HG03439 (cell line): ENCODE results near the gene MACF1.
"Not testable (repeated sequence)": the region's sequence is repeated elsewhere in the genome, so short reads cannot be mapped to it uniquely, and the experiment has no call there.

Source experiments
- ATAC-seq: cut with Tn5 transposase; IDR thresholded peaks from one replicate; pipeline ENCODE4 v1.9.1; 2021; ENCODE audit warnings: mild to moderate bottlenecking, moderate library complexity; ENCODE audit not compliant: unreplicated experiment

MACF1 gene

DNA sequence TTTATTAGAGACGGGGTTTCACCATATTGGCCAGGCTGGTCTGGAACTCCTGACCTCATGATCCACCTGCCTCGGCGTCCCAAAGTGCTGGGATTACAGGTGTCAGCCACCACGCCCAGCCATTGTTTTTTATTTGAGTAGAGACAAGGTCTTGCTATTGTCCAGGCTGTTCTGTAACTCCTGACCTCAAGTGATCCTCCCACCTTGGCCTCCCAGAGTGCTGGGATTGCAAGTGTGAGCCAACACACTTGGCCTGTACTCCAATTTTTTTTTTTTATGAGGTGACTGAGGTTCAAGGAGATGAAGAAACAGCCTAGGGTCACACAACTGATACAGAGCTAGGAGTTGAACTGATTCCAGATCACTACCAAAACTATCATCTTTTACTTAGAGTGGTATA lies 245.5 kb downstream of the MACF1 start:
- not testable (repeated sequence) for ATAC-seq

DNA sequence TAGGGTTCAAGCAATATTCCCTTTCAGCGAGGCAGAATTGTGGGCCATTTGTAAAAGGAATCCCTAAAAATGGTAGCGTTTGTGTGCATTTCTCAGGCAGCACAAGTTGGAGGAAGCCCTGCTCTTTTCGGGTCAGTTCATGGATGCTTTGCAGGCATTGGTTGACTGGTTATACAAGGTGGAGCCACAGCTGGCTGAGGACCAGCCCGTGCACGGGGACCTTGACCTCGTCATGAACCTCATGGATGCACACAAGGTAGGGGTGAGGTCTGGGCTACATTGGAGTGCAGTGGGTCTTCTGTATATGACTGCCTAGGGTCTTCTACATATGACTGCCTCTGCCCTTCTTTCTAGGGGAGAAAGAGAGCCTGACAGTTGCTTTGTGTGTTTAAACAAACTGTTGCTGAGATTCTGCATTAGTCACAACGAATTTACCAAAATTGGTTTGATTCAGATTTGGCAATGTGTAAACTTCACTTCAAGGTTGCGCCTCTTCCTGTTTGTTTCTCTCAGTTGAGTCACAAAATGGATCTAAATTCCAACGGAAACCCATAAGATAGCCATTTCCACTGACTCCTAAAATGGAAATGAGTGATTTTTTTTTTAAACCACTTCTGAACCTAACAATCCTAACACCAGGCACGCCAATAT lies 246.6 kb downstream of the MACF1 start:
- no peak for ATAC-seq

DNA sequence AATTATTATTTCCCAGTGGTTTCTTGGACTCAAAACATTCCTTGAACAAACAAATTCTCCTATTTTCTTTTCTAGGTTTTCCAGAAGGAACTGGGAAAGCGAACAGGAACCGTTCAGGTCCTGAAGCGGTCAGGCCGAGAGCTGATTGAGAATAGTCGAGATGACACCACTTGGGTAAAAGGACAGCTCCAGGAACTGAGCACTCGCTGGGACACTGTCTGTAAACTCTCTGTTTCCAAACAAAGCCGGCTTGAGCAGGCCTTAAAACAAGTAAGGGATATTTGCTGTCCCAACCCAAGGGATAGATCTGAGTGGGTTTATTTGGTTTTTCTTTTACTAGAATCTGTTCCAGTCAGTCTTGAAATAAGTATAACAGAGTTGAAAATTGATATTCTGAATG lies 247.6 kb downstream of the MACF1 start:
- ATAC-seq = no peak

DNA sequence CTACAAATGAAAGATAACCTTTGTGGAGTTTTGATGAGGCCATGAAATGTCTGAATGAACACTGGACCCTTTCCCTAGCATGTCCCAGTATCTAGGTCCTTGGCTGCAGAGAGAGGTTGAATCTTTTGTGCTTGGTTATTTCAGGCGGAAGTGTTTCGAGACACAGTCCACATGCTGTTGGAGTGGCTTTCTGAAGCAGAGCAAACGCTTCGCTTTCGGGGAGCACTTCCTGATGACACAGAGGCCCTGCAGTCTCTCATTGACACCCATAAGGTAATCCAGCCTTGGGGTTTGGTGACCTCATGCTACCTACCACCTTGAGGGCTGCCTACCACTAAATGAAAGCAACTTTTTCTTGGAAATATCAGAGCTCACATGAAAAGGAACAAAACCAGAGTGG lies 248.0 kb downstream of the MACF1 start:
- ATAC-seq = no peak

DNA sequence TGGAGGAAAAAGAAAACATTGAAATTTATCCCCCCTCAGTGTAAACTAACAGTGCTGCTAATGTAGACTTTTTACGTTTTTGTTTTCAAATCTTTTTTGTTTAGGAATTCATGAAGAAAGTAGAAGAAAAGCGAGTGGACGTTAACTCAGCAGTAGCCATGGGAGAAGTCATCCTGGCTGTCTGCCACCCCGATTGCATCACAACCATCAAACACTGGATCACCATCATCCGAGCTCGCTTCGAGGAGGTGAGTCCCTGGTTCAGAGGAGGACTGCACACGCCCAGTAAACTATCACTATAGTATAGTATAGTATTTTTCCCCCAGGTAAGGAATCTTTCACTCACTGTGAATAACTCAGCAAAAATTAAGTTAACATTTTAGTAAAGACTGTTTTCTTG lies 249.1 kb downstream of the MACF1 start:
- ATAC-seq = no peak

DNA sequence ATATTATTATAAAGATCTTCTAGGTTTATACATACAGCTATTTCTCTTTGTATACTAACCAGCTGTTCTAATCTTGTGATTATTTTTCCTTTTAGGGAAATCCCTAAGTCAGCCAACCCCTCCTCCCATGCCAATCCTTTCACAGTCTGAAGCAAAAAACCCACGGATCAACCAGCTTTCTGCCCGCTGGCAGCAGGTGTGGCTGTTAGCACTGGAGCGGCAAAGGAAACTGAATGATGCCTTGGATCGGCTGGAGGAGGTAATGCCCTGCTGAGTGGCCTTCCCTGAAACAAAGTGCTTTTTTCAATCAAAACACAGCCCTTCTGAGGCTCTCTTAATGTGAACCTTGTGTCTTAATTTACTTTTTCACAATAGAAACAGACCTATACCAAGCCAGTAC lies 254.5 kb downstream of the MACF1 start:
- no peak for ATAC-seq

DNA sequence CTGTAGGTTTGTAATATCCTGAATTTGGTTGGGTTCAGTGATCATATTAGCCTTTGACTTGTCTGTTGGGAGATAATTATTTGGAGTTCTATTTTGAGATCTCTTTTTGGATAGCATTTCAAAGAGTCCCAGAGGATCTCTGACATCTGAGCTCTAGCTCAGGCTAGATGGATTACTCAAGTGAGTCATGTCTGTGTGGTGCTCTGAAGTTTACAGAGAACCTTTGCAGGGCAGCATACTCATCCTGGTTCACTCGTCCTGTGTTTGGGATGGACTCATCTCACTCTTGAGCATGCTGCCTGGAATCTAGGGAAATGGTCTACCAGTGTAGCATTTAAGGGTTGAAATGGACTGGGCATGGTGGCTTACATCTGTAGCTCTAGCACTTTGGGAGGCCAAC lies 257.6 kb downstream of the MACF1 start:
- no peak for ATAC-seq

DNA sequence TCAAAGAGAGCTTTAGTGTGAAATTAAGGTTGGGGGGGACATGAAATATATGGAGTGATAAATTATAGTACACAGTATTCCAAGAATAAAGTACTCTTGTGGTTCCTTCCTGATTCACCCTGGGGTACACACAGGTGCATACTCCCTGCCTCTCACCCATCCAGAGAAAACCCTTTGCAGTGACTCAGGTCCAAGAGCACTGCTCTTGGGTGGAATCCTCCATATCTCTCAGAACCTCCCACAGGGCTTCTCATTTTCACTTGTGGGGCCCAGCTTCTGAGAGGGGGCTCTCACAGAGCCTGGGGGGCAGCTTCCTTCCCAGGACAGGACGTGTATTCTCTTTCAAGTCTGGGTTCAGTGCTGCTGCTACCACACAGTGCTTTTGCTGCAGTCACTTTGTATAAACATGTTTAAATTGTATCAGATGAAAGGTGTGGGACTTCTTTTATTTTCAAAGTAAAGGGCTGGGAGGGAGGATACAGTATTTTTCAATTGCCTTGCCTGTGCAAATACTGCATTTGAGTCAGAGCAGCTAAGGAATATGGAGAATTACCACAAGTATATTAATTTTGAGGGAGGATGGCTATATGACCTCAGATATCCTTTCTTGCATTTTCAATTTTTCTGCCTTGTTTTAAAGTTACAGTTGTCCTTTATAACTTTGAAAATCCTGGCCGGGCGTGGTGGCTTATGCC lies 262.1 kb downstream of the MACF1 start:
- no peak for ATAC-seq

DNA sequence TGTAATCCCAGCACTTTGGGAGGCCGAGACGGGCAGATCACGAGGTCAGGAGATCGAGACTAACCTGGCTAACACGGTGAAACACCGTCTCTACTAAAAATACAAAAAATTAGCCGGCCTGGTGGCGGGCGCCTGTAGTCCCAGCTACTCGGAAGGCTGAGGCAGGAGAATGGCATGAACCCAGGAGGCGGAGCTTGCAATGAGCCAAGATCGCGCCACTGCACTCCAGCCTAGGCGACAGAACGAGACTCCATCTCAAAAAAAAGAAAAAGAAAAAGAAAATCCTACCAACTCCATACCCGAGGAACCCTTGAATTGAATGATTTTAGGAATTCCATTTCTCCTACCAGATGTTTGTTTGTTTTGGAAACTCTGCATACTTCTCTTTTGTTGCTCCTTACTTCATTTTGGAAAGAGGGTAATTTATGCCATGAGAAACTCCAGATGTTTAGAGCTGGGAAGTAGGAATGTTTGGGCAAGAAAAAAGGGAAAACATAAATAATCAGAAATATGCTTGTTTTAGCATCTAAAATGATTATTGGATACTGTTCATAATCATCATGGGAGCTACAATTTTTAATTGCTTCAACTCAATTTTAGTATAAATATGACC lies 262.7 kb downstream of the MACF1 start:
- not testable (repeated sequence) for ATAC-seq

DNA sequence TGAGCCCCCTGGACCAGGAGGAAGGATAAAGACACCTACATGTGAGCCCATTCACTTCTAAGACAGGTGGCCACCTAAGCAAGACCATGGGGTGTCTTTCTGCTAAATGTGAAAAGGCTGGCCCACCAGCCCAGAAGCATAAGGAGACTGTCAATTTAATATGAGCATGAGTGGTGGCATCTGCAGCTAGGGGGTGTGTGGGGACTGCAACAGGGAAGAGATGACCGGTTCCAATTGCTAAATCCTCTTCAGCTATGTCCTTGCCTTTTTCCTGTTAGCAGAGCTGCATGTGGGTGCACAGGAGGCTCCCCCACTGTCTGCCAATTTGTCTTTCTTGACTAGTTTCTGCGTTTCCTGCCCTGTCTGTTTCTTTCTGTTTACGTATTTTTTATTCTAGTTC lies 264.7 kb downstream of the MACF1 start:
- ATAC-seq = no peak

DNA sequence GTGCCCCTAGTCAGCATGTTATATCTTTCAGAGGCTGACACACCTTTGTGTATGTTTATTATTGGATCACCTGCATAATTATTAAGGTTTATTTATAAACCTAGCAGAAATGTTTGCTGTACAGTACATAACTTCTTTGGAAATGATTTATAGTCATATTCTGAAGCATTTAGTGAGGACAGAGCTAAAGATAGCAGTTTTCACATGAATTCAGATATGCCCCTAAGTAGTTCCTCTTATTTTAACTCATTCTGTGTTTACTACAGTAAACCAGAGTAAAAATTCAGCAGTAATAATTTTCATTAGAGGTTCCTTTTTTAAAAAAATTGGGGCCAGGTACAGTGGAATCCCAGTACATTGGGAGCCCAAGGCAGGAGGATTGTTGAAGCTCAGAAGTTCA lies 265.5 kb downstream of the MACF1 start:
- ATAC-seq = no peak

DNA sequence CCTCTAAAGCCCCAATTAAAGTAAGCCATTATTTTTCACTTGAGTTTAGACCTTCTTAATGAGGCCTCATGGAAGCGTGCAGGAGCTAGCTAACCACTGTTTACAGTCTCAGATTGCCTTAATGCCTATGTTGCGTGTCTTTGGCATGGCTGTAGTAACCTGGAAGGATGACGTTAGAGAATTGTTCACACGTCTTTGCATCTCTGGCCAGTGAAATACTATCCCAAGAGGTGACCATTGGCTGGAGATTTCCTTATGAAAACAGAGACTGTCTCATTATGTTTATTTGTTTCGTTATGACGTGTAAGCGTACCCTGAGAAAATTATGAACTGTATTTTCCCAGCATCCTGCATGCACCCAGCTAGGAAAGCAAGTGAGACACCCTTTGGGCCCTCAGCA lies 268.3 kb downstream of the MACF1 start:
- ATAC-seq = no peak

DNA sequence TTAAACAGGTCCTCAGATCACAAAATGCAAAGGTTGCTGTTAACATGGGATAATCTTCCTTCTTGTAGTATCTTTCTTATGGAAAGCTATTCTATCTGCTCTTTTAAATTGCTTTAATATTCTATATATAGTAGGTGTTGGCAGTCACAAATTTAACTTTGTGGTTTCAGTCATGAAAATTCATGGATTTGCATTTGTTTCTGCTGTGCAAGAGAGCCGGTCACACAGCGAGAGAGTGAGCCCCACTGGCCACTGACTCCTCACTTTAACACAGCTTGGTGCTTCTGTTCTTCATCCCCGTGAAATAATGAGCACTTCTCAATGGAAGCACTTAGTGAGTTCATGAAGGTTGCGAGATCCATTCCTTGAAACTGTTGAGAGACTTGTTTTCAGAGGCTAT lies 268.8 kb downstream of the MACF1 start:
- no peak for ATAC-seq

DNA sequence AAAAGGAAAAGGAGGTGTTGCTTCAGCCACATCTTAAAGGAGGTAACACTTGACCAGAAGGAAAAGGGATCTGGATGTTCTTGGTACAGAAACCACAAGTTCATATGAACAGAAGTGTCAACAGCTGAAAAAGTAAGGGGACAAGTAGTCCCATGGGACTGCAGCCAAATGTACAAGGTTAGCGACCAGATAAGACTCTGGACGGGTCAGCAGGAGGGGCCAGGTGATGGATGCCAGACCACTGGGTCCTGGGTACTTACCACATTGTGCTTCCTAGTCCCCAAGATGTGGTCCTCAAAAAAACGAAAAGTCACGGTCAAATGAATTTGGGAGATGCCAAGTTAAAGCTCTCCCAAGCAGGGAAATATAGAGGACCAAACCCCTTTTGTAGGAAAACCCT lies 270.3 kb downstream of the MACF1 start:
- ATAC-seq = no peak

DNA sequence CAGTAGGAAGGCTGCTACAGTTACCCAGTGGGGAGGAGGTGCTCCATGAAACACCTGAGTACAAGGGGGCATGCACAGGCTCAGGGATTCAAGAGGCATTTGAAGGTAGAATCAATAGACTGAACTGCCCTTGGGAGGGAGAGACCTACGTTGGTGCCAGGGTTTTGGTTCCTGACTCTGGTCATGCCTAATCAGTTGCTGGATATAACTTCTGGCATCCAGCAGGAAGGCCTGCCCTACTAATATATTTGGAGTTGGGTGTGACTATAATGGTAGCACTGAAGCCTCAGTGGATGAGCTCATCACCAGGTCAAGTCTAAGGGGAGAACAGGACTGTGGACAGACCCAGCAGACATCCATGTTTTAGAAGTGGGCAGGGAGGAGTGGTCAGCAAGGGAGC lies 271.1 kb downstream of the MACF1 start:
- ATAC-seq = not testable (repeated sequence)

DNA sequence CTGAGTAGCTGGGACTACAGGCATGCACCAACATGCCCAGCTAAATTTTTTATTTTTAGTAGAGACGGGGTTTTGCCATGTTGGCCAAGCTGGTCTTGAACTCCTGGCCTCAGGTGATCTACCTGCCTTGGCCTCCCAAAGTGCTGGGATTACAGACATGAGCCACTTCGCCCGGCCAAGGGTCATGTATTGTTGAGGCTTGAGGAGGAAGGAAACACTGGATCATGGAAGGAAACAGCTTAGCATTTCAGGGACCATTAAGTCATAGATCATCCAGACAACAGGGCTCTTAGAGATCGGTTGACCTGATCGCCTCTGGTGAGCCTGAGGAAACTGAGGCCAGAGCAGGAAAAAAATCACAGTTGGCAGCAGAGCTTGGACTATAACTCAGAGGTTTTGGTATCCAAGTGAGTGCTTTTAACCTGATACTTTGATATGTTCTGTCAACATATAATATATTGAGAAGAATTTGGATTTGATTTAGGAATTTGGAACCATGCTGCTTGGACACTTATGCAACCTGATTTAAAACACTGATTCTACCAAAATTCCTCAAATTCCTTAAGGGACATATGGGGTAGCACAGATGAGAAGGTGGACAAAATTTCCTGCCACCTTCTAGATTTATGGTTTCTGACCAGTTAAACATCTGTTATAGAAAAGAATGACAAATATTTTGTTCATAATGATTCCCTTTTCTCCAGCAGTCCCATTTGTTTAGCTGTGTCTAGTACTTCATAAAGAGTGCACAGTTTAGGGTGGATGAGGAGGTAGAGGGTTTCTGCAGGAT lies 273.8 kb downstream of the MACF1 start:
- no peak for ATAC-seq

DNA sequence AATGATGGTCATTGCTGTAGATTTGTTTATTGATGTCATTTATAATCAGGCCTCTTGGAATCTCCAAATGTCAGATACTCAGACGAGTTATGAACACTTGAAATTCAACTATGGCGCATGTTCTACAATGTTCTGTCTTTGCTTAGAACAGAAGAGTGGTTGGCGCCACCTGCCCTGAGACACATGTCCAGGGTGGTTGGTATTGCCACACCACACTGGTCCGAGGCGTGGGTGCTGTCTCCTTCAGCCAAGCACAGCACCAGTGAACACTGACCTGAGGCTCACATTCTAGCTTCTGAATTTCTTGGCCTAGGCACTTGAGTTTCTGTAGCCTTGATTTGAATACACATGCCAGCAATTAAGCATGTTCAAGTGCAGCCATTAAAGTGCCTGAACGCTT lies 276.8 kb downstream of the MACF1 start:
- no peak for ATAC-seq

DNA sequence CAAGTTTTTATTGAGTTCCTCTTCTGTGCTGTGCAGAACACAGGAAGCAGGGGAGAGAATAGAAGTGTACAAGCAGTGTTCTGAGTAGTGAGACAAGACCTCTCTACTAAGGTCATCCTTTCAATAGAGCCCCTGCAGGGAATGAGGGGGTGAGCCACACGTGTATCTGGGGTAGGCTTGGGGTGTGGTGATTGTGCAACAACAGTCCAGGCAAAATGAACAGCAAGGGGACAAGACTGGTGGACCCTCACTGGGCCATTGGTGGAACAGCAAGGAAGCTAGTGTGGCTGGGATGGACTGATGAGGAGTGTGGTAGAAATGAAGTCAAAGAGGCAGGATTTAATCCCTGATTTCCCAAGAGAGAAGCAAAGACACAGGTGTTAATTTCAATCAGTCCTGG lies 278.8 kb downstream of the MACF1 start:
- no peak for ATAC-seq

DNA sequence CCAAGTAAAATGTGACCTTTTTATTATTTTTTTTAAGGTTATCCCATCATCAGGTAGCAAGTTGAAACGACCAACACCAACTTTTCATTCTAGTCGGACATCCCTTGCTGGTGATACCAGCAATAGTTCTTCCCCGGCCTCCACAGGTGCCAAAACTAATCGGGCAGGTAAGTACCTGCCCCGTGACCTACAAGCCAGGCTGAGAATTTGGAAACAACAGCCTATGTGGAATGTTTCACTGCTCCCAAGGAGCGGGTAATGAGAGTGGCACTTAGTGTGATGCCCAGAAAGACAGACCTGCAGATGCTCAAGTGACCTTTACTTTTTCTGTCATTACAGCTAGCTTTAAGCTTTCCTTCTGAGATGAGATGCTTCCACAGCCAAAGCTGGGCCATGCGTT lies 280.1 kb downstream of the MACF1 start:
- ATAC-seq = no peak

DNA sequence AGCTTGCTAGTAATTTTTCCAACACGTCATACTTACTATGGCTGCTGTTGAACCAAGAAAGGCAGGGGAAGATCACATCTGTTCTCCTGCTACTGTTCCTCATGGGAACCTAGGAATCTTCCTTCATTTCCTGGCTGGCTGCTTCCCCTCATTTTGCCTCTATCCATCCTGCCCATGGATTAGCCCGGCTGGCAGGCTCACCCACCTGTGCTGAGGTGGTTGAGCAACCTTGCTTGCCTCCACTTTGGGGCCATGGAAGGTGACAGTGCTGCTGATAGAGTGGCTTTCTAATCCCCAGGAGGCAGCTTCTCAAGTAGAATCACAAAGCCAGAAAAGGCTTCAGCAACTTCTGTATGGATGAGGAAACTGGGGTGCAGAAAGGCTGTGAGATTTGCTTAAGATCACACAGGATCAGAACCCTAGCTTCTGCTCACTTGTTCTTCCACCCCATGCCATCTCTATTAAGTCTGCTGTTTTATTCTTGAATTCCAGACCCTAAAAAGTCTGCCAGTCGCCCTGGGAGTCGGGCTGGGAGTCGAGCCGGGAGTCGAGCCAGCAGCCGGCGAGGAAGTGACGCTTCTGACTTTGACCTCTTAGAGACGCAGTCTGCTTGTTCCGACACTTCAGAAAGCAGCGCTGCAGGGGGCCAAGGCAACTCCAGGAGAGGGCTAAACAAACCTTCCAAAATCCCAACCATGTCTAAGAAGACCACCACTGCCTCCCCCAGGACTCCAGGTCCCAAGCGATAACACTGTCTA lies 280.7 kb downstream of the MACF1 start:
- ATAC-seq = no peak

DNA sequence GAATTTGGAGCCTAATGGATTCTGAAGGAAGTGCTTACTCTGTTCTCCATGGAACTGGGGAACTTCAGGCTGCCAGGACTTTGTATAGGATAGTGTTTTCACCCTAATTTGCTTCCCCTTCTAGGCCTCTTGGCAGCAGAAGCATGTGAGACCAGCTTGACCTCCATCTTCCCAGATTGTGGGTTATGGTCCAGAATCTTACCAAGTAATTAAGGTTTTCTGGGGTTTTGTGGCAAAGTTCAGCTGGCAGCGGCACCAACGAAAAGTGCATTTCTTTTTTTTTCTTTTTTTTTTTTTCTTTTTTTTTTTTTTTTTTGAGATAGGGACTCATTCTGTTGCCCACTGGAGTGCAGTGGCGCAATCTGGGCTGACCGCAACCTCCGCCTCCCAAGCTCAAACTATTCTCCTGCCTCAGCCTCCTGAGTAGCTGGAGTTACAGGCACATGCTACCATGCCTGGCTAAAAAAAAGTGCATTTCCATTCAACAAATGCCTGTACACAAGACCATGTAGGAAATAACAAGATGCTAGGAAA lies 283.6 kb downstream of the MACF1 start:
- ATAC-seq = no peak
